Common myeloid progenitor, CD34-positive (primary cell): ENCODE results near the gene GFER.
"Not testable (repeated sequence)": the region's sequence is repeated elsewhere in the genome, so short reads cannot be mapped to it uniquely, and the experiment has no call there.

Source experiments
- CTCF ChIA-PET: fragments of 350-600 bp; sonication (Branson Sonifier 250); formaldehyde crosslinking; loops from one replicate; lab custom pipeline; 2021; ENCODE audit warnings: antibody characterized with exemption; lab: Charles Lee
- POLR2A ChIA-PET: fragments of 350-600 bp; sonication (Branson Sonifier 250); formaldehyde crosslinking; loops from one replicate; lab custom pipeline; 2021; ENCODE audit warnings: antibody characterized with exemption; lab: Charles Lee
- DNase-seq, 3 donors: peaks; one replicate each; pipeline versions ENCODE4 v3.0.0 to v3.0.0-alpha.2; 2013
- H3K27ac ChIP-seq, 2 experiments: 1 replicate in 1 of 2; 2 replicates in 1 of 2; pipeline ENCODE4 v1.7.0; 2013; ENCODE audit warnings: inconsistent platforms in 2 of 2, low read length in 2 of 2, mild to moderate bottlenecking in 2 of 2, low read depth in 1 of 2, moderate library complexity in 1 of 2; ENCODE audit not compliant: severe bottlenecking in 2 of 2, insufficient read depth in 1 of 2, poor library complexity in 1 of 2
- H3K27me3 ChIP-seq, 5 experiments: replicated peaks in 2 of 5; 1 replicate in 3 of 5; 2 replicates in 2 of 5; pipeline versions ENCODE4 v1.6.1 to v1.7.0; 2013; ENCODE audit warnings: low read length in 4 of 5, mild to moderate bottlenecking in 2 of 5, moderate library complexity in 2 of 5, inconsistent platforms in 1 of 5; ENCODE audit not compliant: insufficient read depth in 5 of 5, control insufficient read depth in 4 of 5
- H3K36me3 ChIP-seq, 4 experiments: 1 replicate in 2 of 4; 2 replicates in 2 of 4; pipeline versions ENCODE4 v1.6.1 to v1.7.0; 2013; ENCODE audit warnings: low read length in 3 of 4, control low read depth in 1 of 4, mild to moderate bottlenecking in 1 of 4; ENCODE audit not compliant: control insufficient read depth in 4 of 4, insufficient read depth in 4 of 4
- H3K4me1 ChIP-seq, 4 experiments: 1 replicate in 3 of 4; 2 replicates in 1 of 4; pipeline versions ENCODE4 v1.6.1 to v1.7.1; 2013; ENCODE audit warnings: low read length in 3 of 4, mild to moderate bottlenecking in 3 of 4, control low read depth in 1 of 4, inconsistent platforms in 1 of 4, moderate library complexity in 1 of 4; ENCODE audit not compliant: control insufficient read depth in 4 of 4, insufficient read depth in 4 of 4; ENCODE audit errors: control extremely low read depth in 1 of 4
- H3K4me3 ChIP-seq, 7 experiments: 1 replicate in 4 of 7; 2 replicates in 3 of 7; pipeline versions ENCODE4 v1.5.1 to v1.7.0; 2013; ENCODE audit warnings: mild to moderate bottlenecking in 7 of 7, low read length in 6 of 7, moderate library complexity in 6 of 7, inconsistent platforms in 2 of 7, low read depth in 2 of 7, control low read depth in 1 of 7; ENCODE audit not compliant: insufficient read depth in 4 of 7, control insufficient read depth in 1 of 7; ENCODE audit errors: extremely low read depth in 1 of 7
- H3K9me3 ChIP-seq, 5 experiments: 1 replicate in 4 of 5; 2 replicates in 1 of 5; pipeline versions ENCODE4 v1.6.1 to v1.7.1; 2013; ENCODE audit warnings: low read length in 4 of 5, mild to moderate bottlenecking in 2 of 5, inconsistent platforms in 1 of 5, low read depth in 1 of 5, moderate library complexity in 1 of 5; ENCODE audit not compliant: control insufficient read depth in 4 of 5, insufficient read depth in 2 of 5; ENCODE audit errors: control extremely low read depth in 1 of 5
- WGBS: methylation state at CpG from one replicate; pipeline ENCODE4 v1.1.5; 2013; ENCODE audit not compliant: insufficient coverage; 5-methylcytosine and 5-hydroxymethylcytosine counted together

Gene GFER

DNA sequence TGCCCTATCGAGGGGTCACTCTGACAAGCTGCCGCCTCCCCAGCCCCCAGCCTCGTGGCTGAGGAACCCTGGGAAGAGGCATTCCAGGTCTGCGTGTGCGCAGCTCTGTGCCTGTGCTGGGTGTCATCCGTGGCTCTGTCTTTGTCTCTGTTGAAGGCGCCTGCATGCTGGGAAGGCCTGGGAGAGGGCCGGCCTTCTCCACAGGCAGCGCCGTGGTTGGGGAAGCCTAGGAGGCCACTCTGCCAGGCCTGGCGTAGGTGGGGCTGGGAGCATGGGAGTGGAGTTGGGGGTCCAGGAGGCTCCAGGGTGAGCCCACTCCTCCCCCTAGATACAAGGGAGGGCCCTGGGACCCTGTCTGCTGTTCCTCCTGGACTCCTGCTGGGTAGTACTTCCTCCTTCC, 46.0 kb downstream of the GFER start:
- no peak overlapping the region for H3K27ac ChIP-seq
- DNase-seq: no peak
- no peaks in the 10 kb centered on the region for H3K9me3 ChIP-seq
- peaks cover 0 to 24% (median 7%) of the 10 kb centered on the region in 5 experiments for H3K27me3 ChIP-seq
- ChIA-PET POLR2A (no interaction called here), CTCF (interaction anchor here (0.8 to 1.5 kb wide), 4 partner anchors 9 to 22 kb away, joined by 3 to 5 read pairs (median 4); partner anchors contain the start of genes NTHL1 and TSC2)
- 92% methylated on average over 10 of the region's 11 CpGs for WGBS
- H3K36me3 ChIP-seq: no peaks in the 10 kb centered on the region
- H3K4me3 ChIP-seq: no peak overlapping the region
- H3K4me1 ChIP-seq: peaks cover 0 to 44% (median 25%) of the 10 kb centered on the region in 4 experiments

DNA sequence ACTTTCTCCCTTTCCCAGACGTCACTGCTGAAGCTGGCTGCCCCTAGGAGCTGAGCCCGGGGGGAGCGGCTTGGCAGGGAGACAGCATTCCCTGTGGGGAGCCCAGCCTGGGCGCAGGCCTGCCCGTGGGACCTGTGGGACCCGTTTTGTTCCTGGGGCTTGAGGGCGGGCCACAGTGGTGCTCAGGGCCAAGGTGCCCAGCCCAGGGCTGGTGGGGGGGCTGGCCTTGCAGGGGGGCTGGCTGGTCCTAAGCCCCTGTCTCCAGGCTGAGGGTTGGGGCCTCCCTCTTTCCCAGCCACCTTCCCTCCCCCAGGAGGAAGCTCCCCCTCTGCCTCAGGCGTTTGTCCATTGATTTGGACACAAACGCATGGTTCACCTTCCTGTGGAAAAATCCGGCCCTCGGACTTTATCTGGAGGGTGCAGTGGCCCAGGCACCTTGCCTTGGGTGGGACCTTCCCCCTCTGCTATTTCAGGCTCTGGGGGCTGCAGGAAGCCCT, 47.1 kb downstream of the GFER start:
- Histone ChIP-seq H3K4me1 (peaks cover 0 to 43% (median 26%) of the 10 kb centered on the region in 4 experiments), H3K4me3 (no peak overlapping the region), H3K36me3 (no peaks in the 10 kb centered on the region), H3K9me3 (no peaks in the 10 kb centered on the region), H3K27ac (no peak overlapping the region), H3K27me3 (peaks cover 0 to 16% (median 7%) of the 10 kb centered on the region in 5 experiments)
- no peak for DNase-seq
- CTCF ChIA-PET: no interaction called here
- POLR2A ChIA-PET: no interaction called here
- 82% methylated on average over 8 of the region's 11 CpGs for WGBS

DNA sequence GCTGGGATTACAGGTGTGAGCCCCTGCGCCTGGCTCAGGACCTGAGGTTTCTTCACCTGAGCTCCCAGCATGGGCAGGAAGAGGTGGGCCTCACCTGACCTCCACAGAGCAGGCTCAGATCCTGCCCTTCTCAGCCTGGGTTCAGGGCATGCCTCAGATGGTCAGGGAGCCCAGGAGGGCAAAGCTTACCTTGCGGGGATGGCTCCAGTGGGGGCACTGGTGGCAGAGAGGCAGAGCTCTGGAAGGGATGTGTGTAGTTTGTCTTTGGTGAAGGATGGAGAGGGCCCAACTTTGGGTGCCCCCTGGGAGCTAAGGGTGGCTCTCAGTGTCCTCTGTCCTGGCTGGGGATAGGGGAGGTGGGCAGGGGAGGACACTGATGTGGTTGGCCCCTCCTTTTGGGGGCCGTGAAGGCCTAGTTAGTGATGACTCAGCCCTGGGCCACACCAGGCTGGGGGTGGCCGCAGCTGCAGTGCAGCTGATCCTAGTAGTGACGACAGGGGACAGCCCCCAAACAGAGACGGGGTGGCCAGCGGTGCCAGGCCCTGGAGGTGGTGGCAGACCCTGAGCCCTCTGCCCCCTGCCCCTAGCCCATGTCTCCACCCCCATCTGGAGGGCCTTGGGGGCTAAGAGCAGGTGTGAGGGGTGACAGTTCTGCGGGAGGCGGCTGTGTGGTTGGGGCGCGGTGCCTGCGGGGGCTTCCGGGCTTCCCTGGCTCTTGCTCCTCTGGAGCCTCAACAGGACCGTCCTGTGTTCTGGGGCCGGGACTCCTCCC, 48.5 kb downstream of the GFER start:
- POLR2A ChIA-PET: no interaction called here
- Histone ChIP-seq H3K4me3 (peak overlapping the region in 2 of 7 experiments; percentile 19 to 71), H3K4me1 (peaks cover 0 to 34% (median 20%) of the 10 kb centered on the region in 4 experiments), H3K9me3 (no peaks in the 10 kb centered on the region), H3K27ac (peak overlapping the region in 1 of 2 experiments; percentile 34), H3K27me3 (peaks cover 0 to 12% (median 5%) of the 10 kb centered on the region in 5 experiments), H3K36me3 (no peaks in the 10 kb centered on the region)
- CTCF ChIA-PET: interaction anchor here (0.6 to 2.4 kb wide), 4 partner anchors 11 to 909 kb away, joined by 3 to 10 read pairs (median 3); no protein-coding TSS in a partner anchor
- 76% methylated on average over 9 of the region's 15 CpGs for WGBS
- DNase-seq: peak in 1 of 3 donors; percentile 46

DNA sequence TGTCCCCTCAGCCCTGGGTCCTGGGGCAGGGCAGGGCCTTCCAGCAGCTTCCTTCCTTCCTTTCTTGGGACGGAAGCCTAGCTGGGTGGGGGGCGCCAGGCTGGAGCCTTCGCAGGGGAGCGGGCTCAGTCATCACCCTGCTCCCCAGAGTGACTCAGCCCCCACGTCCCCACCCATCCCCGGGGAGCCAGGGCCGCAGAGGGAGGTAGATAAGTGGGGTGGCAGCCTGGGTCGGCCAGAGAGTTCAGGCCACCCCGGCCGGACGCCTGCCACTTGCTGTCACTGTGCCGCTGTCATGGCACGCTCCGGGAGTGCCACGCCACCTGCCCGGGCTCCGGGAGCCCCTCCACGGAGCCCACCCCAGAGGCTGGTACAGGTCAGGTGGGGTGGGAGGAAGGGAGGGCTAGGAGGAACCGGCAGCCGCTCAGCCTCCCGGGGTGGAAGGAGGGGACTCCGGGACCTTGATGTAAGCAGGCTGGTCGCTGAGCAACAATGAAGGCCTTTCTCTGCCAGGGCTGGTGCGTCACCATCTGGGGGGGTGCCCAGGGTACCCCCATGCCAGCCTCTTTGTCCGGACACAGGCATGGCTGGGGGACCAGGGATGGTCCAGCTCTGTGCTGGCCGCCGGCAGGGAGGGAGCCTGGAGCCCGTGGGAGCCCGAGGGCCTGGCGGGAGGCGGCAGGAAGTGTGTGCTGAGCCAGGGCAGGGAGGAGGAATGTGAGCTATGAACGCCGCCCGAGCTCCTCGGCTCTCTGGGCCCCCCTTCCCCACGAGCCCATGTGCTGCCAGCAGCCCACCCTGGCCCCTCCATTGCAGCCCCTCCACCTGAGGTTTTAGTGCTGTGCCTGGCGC, 49.3 kb downstream of the GFER start:
- Histone ChIP-seq H3K27ac (peak overlapping the region in 1 of 2 experiments; percentile 70), H3K36me3 (no peaks in the 10 kb centered on the region), H3K4me1 (peaks cover 0 to 30% (median 19%) of the 10 kb centered on the region in 4 experiments), H3K27me3 (peaks cover 0 to 4% (median 0%) of the 10 kb centered on the region in 5 experiments), H3K9me3 (no peaks in the 10 kb centered on the region), H3K4me3 (peak overlapping the region in 4 of 7 experiments; percentile 23 to 71 (median 41))
- CTCF ChIA-PET: interaction anchor here (2.4 kb wide), 1 partner anchor 28 kb away, joined by 10 read pairs; no protein-coding TSS in a partner anchor
- DNase-seq: peak in 2 of 3 donors; percentile 80 to 86
- POLR2A ChIA-PET: no interaction called here
- WGBS: 11% methylated on average over 14 of the region's 37 CpGs

DNA sequence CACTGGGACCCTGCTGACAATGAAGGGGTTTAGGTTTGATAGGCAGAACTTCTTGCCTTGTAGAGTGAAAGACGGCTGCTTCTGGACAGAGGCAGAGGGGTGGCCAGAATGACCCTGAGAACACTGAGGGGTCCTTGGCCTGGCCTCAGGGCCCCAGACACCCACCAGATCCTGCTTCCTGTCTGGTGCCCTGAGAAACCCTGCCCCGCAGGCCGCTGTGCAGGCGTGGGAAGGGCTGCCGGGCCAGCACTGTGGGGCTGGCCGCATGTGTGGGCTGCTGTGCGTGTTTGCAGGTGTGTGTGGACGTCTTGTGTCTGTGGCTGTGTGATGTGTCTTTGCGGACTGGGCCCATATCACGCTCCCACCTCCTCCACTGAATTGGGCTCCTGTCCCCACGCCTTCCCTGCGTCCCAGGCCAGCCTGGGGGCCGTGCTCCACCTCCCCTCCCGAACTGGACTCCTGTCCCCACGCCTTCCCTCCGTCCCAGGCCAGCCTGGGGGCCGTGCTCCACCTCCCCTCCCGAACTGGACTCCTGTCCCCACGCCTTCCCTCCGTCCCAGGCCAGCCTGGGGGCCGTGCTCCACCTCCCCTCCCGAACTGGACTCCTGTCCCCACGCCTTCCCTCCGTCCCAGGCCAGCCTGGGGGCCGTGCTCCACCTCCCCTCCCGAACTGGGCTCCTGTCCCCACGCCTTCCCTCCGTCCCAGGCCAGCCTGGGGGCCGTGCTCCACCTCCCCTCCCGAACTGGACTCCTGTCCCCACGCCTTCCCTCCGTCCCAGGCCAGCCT, 50.1 kb downstream of the GFER start:
- POLR2A ChIA-PET, H3K27me3 ChIP-seq, H3K9me3 ChIP-seq, H3K36me3 ChIP-seq, DNase-seq: not testable (repeated sequence)
- peaks cover 0 to 30% (median 20%) of the 10 kb centered on the region in 4 experiments for H3K4me1 ChIP-seq
- 77% methylated on average over 7 of the region's 32 CpGs for WGBS
- H3K4me3 ChIP-seq: peak overlapping the region in 4 of 7 experiments; percentile 23 to 71 (median 41)
- CTCF ChIA-PET: interaction anchor here (2.4 kb wide), 1 partner anchor 29 kb away, joined by 10 read pairs; no protein-coding TSS in a partner anchor
- H3K27ac ChIP-seq: peak overlapping the region in 1 of 2 experiments; percentile 70

DNA sequence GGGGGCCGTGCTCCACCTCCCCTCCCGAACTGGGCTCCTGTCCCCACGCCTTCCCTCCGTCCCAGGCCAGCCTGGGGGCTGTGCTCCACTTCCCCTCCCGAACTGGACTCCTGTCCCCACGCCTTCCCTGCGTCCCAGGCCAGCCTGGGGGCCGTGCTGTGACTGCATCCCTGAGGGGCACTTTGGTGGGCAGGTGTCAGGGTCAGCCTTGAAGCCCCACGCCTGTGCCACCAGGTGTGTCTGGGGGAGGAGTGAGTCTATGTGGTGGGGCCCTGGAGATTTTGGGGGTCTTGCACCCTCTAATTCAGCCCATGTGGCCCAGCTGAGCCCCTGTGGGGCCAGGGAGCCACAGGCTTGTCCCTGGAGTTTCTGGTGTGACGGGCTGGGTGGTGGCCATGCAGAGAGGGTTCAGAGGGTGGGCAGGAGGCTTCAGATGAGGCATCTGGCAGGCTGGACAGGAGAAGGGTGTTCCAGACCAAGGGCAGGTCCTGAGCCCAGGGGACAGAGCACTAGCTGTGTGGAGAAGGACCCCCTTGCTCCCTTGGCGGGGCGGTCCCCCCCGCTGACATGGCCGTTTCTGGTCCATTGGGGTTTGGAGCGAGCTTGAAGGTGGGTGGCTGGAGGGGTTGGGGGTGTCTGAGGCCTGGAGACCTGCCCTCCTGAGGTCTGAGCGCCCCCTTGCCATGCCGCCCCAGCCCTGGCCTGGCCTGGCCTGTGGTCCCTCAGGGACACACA, 50.9 kb downstream of the GFER start:
- ChIA-PET POLR2A (no interaction called here), CTCF (no interaction called here)
- H3K9me3 ChIP-seq: no peaks in the 10 kb centered on the region
- DNase-seq: no peak
- H3K27me3 ChIP-seq: no peaks in the 10 kb centered on the region
- H3K4me3 ChIP-seq: no peak overlapping the region
- no peaks in the 10 kb centered on the region for H3K36me3 ChIP-seq
- no peak overlapping the region for H3K27ac ChIP-seq
- 100% methylated on average over 5 of the region's 17 CpGs for WGBS
- H3K4me1 ChIP-seq: peaks cover 0 to 30% (median 23%) of the 10 kb centered on the region in 4 experiments
